HCEC 1CT (cell line): ENCODE results near the gene MATK.
A peak's percentile ranks its signal among the peaks of the same experiment; 100 is the strongest.

ENCODE experiments used
- DNase-seq: peaks from one replicate; pipeline ENCODE4 v3.0.0-alpha.2; 2017

The MATK gene, protein sequence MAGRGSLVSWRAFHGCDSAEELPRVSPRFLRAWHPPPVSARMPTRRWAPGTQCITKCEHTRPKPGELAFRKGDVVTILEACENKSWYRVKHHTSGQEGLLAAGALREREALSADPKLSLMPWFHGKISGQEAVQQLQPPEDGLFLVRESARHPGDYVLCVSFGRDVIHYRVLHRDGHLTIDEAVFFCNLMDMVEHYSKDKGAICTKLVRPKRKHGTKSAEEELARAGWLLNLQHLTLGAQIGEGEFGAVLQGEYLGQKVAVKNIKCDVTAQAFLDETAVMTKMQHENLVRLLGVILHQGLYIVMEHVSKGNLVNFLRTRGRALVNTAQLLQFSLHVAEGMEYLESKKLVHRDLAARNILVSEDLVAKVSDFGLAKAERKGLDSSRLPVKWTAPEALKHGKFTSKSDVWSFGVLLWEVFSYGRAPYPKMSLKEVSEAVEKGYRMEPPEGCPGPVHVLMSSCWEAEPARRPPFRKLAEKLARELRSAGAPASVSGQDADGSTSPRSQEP

DNA sequence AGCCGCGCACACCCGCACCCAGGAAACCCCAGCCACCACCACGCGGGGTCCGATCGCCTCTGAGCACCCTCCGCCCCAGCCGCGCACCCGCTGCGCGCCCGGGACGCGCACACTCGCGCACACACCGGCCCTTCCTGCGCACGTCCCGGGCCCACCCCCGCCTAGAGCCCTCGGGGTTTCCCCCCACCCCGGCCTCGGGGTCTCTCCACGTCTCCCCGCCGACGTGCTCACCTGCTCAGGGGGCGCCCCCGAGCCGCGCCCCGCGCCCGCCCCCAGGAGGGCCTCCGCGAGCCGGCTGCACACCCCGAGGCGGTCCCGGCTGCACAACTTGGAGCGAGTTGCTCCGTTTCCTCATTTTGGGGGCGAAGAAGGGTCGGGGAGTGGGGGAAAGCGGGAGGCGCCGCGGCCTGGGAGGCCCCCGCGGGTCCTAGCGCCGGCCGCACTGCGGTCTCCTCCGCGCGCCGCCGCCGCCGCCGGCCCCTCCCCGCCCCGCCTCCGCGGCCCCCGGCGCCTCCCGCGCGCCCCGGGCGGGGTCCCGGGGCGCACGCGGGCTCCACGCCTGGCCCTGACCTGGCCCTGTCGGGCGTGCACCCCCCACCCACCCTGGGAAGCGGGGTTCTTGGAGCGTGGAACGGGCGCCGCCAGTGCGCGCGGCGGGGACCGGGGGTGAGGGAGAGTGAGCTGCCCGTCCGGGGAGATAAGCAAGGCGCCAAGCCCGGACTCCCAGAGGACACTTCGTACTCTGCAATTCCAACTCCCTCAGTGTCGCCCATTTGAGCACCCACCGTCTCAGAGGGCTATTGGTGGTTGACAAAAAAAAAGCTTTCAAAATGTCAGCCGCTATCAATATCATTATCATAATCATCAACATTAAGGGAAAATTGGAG, at the start of gene MATK:
Gene MATK, minus strand, starts transcription at position 444 of the 887 bp plus-strand sequence. CDS start 1,246 bp downstream, outside the sequence.
- DNase-seq: no peak

GRCh38 chr19:3835055-3835435, 48.9 kb upstream of the MATK start:
- DNase-seq: no peak

DNA sequence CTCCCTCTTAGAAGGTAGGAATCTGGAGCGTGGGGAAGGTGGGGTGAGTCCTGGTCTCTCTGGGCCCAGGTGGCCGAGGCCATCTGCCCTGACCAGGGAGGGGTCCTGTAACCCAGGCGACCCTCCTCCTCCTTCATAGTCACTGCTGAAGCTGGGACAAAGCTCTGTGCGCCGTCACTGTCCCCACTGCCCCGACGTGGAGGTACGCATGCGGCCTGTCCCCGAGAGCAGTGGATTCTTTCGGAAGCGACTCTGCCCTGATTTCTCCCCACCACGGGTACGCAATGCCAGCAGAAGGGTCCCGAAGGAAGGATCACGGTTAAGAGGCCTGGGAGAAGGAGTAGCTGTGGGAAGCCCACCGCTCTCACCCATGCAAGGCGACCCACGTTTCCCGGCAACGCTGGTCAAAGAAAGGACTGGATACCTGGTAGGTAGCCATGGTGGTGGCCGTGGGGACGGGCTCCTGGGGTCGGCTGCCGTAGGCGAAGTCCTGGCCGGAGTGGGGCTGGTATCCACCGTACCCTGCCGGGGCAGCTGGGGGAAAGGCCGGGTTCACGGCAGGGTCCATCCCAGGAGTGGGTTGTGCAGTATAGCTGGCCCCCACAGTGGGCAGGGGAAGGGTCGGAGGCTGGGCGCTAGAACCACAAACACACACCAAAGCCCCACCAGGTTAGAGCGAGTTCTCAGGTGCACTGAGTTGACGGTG, 48.3 kb upstream of the MATK start:
- DNase-seq: no peak

DNA sequence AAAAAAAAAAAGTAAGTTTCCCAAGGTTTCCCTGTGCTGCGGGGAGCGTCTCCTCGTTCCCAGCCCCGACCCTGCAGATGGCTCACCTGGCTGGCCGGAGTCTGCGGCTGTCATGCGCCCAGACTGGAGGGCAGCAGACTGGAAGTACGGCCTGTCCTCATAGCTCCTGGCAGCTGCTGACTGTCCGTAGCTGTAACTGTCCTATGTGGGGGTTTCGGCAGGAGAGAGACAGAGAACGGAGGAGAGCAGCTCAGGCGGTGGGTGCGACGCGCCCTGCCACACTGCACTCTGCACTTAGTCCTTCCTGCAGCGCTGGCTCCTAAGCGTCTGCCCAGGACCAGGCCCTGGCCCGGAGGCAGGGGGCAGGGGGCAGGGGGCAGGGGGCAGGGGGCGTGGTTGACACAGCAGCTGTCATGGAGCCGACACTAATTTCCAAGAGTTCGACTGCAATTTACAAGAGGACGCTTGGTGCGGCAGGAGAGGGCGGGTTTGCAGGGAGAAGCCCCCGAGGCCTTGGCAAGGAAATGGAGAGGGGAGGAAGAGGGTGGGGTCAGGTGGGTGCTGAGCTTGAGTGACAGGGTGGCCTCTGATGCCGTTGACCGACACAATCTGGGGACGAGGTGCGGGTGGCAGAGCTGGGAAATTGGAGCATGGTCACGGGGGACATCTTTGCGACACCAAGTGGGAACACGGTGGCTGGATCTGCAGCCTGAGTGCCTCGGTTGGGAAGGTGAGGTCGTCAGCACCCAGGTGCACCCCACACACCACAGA, 47.6 kb upstream of the MATK start:
- DNase-seq: no peak

- no peak for DNase-seq
Observed at GRCh38 chr19:3832001-3832400, 45.8 kb upstream of the MATK start.

- no peak for DNase-seq
Observed at GRCh38 chr19:3831601-3832000, 45.4 kb upstream of the MATK start.

- no peak for DNase-seq
Observed at GRCh38 chr19:3830621-3831589, 44.7 kb upstream of the MATK start.

GRCh38 chr19:3827306-3827705, 41.1 kb upstream of the MATK start:
- DNase-seq: no peak

- DNase-seq: no peak
Observed at GRCh38 chr19:3826163-3826562, 40.0 kb upstream of the MATK start.

DNA sequence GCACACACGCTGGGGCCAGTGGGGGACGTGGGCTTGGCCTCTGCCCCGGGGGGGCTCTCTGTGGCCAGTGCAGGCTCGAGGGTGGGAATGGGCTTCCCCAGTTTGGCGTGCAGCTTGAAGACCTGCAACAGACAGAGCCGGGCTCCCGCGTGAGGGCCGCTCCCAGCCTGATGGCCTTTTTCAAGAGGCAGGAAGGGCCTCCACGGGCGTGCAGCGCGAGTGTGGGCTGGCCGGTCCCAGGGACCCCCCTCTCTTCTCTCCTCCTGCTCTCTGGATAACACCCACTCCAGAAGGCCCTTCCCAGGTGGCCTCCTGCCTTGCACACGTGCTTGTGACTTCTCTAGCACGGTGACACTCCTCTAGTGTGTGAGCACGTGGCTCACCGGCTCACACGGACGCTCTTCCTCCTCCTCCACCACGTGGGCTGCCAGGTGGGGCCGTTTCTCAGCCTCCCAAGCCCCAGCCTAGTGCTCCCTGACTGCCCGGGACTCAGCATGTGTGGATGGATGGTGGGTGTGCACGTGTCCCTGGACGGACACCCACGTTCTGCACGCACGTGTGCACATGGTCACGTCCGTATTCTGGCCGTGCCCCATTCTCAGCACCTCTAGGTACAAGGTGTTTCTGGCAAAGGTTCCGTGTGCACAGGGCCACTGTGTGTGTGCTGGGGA, 39.2 kb upstream of the MATK start:
- no peak for DNase-seq

GRCh38 chr19:3823350-3823713, 37.2 kb upstream of the MATK start:
- no peak for DNase-seq

DNA sequence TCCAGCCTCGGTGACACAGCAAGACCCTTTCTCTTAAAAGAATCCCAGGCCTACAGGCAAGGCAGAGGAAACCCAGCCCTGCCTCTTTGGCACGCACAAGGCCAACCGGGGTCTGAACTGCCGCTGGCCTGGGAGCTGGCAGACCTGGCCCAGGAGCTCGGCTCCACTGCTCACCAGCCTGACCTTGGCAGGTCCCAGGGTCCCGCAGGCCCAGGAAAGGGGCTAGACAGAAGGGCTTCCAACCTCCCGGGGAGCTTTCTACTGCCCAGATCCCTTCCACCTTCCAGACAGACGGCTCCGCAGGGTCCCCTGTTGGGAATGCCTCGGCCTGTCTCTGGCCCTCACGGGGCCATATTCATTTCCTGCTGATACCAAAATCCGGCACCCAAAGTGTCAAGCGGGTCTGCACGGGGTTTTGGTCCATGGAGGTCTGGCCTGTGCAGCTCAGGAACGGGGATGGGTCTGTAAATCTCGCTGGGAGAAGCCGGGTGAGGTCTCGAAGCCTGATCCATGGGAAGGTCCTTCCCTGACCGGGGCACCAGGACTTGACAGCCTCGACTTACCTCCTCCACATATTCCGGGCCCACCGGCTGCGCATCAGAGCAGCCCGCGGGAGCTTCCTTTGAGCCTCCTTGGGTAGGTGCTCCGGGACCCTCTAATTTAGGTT, 36.6 kb upstream of the MATK start:
- DNase-seq: no peak

DNA sequence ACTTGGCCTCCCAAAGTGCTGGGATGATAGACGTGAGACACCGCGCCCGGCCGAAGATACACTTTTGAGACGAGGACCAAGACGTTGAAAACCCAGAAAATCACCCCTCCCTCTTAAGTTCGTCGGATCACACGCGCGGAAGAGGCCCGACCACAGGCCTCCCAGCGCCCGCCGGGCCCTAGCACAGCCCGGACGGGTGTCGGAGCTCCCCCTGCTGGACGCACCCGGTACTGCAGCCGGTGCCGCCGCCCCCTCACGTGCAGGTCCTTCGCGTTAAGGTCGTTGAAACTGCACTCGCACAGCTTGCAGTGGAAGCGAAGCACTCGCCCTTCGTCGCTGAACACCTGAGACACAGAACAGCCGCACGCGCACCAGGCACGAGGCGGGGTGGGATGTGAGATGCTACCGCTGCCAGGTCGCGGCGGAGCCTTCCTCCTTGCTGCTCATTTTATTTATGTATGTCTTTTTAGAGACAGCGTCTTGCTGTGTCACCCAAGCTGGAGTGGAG, 35.7 kb upstream of the MATK start:
- no peak for DNase-seq

DNA sequence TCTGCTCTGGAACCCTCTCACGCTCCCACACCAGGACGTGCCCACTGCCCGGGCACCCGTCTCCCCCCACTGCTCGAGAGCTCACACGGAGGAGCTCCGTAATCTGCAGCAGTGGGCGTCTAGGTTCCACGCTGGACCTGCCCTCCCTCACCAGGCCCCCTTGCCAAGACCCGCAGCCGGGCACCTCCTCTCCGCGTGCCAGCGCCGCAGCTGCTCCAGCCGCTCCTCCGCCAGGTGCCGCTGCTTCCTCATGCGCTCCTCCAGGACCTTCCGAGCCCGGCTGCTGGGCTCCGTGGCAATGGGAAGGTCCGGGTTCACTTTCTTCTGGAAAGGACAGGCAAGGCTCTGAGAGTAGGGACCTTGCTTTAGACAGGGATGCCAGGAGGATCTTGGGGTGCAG, 35.0 kb upstream of the MATK start:
- no peak for DNase-seq

GRCh38 chr19:3819989-3820388, 33.8 kb upstream of the MATK start:
- no peak for DNase-seq

DNA sequence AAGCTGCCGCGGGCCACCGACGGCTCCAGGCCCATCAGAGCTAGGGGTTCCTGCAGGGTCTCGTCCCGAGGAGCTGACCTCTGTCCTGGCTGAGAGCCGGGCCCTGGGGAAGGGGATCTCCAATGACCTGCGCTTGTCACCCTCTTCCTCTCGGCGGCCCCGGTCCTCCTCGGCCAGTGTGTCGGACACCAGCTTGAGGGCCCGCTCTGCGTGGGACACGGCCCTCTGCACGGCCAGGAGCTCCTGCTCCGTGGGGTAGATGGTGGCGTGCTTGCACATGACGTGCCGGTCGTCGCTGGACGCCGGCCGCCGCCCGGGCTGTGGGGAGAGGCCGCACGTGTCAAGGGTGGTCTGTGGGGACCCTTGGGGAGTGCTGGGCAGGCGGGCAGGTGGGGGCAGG, 32.7 kb upstream of the MATK start:
- no peak for DNase-seq

GRCh38 chr19:3818466-3818865, 32.3 kb upstream of the MATK start:
- peak; percentile 31 for DNase-seq

GRCh38 chr19:3817761-3818160, 31.6 kb upstream of the MATK start:
- no peak for DNase-seq

DNA sequence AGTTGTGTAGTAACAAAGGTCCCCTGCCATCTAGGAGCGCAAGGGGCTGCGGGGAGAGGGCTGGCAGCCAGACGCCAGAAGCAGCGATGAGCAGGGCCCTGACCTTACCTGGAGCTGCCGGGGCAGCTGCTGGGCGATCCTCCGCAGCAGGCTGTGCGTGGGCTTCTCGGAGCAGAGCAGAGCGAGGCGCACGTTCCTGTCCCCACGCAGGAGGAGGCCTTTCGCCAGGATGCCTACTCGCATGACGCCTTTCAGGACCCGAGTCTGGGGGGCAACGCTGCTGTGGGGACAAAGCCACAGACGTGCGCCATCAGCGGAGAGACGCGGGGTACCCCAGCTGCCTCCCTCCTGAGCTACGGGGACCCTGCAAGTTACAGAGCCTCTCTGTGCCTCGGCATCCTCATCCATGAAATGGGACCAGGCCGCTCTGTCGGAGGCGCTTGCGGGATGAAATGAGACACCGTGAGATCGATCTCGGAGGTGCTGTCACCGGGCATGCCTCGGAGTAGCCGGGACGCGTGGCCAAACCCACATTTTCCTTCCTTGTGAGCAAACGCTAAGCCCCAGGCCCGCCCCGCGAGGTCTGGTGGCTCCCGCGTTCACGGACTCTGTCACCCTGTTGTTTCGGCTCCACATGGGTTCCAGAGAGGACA, 30.5 kb upstream of the MATK start:
- DNase-seq: no peak
